Measurements from ENCODE around the gene NFIC.

NFIC gene

GRCh38 chr19:3467437-3468198 lies 101.2 kb downstream of the NFIC start:
- DNase-seq (ENCODE audit: low read depth in 2 of 2), result no peak

GRCh38 chr19:3468211-3468610 lies 101.8 kb downstream of the NFIC start:
- DNase-seq (ENCODE audit: low read depth in 2 of 2), result no peak

GRCh38 chr19:3469638-3470499 lies 103.5 kb downstream of the NFIC start:
- no peak for DNase-seq (ENCODE audit: low read depth in 2 of 2)

GRCh38 chr19:3470500-3471128 lies 104.2 kb downstream of the NFIC start:
- no peak for DNase-seq (ENCODE audit: low read depth in 2 of 2)

- DNase-seq (ENCODE audit: low read depth in 2 of 2), result no peak
These were observed 105.7 kb downstream of the NFIC start for GRCh38 chr19:3471954-3472655.

- DNase-seq (ENCODE audit: low read depth in 2 of 2), result no peak
These were observed 107.6 kb downstream of the NFIC start for GRCh38 chr19:3474010-3474409.

- no peak for DNase-seq (ENCODE audit: low read depth in 2 of 2)
These were observed 108.2 kb downstream of the NFIC start for GRCh38 chr19:3474614-3475013.

GRCh38 chr19:3475449-3475848 lies 109.1 kb downstream of the NFIC start:
- DNase-seq (ENCODE audit: low read depth in 2 of 2), result no peak

- no peak for DNase-seq (ENCODE audit: low read depth in 2 of 2)
These were observed 110.4 kb downstream of the NFIC start for GRCh38 chr19:3476830-3477229.

- DNase-seq (ENCODE audit: low read depth in 2 of 2), result no peak
These were observed 111.1 kb downstream of the NFIC start for GRCh38 chr19:3477506-3477905.

- no peak for DNase-seq (ENCODE audit: low read depth in 2 of 2)
These were observed 111.6 kb downstream of the NFIC start for GRCh38 chr19:3477951-3478350.

GRCh38 chr19:3478409-3479176 lies 112.2 kb downstream of the NFIC start:
- no peak for DNase-seq (ENCODE audit: low read depth in 2 of 2)

GRCh38 chr19:3479177-3479833 lies 112.9 kb downstream of the NFIC start:
- no peak for DNase-seq (ENCODE audit: low read depth in 2 of 2)

GRCh38 chr19:3479834-3480215 lies 113.4 kb downstream of the NFIC start:
- no peak for DNase-seq (ENCODE audit: low read depth in 2 of 2)

GRCh38 chr19:3480383-3481091 lies 114.2 kb downstream of the NFIC start, which contains the start of gene SMIM24:
SMIM24 (minus strand) TSS chr19:3480525; CDS start chr19:3480463, 62 bp downstream.
- DNase-seq (ENCODE audit: low read depth in 2 of 2), result no peak

GRCh38 chr19:3481241-3482090 lies 115.1 kb downstream of the NFIC start:
- no peak for DNase-seq (ENCODE audit: low read depth in 2 of 2)

- no peak for DNase-seq (ENCODE audit: low read depth in 2 of 2)
These were observed 116.3 kb downstream of the NFIC start for GRCh38 chr19:3482507-3483225.

GRCh38 chr19:3483226-3483628 lies 116.8 kb downstream of the NFIC start, which contains the start of gene SMIM44:
SMIM44 (minus strand) TSS chr19:3483441; CDS start chr19:3483403, 38 bp downstream.
- DNase-seq (ENCODE audit: low read depth in 2 of 2), result no peak

All from fibroblast of skin of left biceps (primary cell).